ENCODE results near the gene OR4E1. TPM values are rescaled to one million over a fixed set of nuclear protein-coding genes. Genes with fewer than 3 reads are reported as not detected.

Gene OR4E1
- total RNA-seq, 1 experiment from 2014 or later = not detected

DNA sequence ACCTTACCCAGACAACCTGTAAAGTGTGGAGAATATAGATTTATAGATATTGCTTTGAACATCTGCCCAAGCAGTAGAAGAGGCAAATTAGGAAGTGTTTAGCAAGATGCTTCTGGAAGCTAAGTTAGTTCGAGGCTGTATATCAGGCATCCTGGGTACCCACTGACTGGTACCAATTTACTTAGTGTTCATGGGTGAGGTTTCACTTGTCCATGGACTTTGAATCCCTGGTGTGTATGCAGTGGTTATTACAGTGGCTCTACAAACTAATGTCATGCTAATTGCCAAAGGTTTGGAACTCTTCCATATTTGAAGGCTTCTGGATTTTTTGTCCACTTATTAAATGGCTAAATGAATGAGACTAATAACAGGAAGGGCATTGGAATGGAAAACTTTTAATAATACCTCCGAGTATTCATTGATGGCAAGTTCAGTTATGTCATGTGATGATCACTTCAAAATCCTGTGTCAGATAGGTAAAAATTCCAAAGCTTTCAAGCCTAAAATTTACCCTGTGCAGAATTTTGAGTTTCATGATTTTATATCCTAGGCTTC is 20.2 kb downstream of the OR4E1 start, which contains the start of gene OR4E2:
OR4E2 (plus strand) TSS at position 505 of the 555 bp plus-strand sequence. CDS start 11,248 bp downstream, outside the sequence.
- Histone ChIP-seq H3K4me1 (ENCODE audit: insufficient read depth, low read length) (no peaks in the 10 kb centered on the region), H3K9me3 (ENCODE audit: low read length) (no peaks in the 10 kb centered on the region), H2AFZ (ENCODE audit: low read length) (no peak within 1 kb of the TSS), H3K36me3 (ENCODE audit: low read depth, low read length) (no peaks in the 10 kb centered on the region), H3K27me3 (ENCODE audit: low read length) (peaks cover 46% of the 10 kb centered on the region), H3K27ac (ENCODE audit: low read length) (no peak within 1 kb of the TSS), H3K4me2 (ENCODE audit: low read length) (no peak within 1 kb of the TSS), H3F3A (ENCODE audit: low read length, unreplicated experiment) (no peaks in the 10 kb centered on the region), H3K9ac (ENCODE audit: low read length) (no peak within 1 kb of the TSS), H3K79me2 (ENCODE audit: low read length) (no peaks in the 10 kb centered on the region), H3K9me2 (replicated peaks; ENCODE audit: low read length) (no peaks in the 10 kb centered on the region), H4K20me1 (ENCODE audit: low read length) (no peaks in the 10 kb centered on the region), H3K4me3 (ENCODE audit: low read length) (no peak within 1 kb of the TSS)
- CTCF ChIA-PET = no interaction called here
- no TSS peak for BruUV-seq (replicated peaks)
- POLR2A ChIA-PET (ENCODE audit: unreplicated experiment) = no interaction called here
- intact Hi-C loops (cut with micrococcal nuclease) = no loop called here
- ATAC-seq = no peak
- DNase-seq = no peak
- no peak for TF ChIP-seq EZH2phosphoT487 (IDR thresholded peaks at IDR 0.05; ENCODE audit: borderline replicate concordance, low read length)
- TF ChIP-seq CTCF (conservative IDR thresholded peaks at IDR 0.05; ENCODE audit: low read depth, low read length) = no peak
- no peak for TF ChIP-seq EZH2 (IDR thresholded peaks at IDR 0.05; ENCODE audit: low read length, unreplicated experiment)

DNA sequence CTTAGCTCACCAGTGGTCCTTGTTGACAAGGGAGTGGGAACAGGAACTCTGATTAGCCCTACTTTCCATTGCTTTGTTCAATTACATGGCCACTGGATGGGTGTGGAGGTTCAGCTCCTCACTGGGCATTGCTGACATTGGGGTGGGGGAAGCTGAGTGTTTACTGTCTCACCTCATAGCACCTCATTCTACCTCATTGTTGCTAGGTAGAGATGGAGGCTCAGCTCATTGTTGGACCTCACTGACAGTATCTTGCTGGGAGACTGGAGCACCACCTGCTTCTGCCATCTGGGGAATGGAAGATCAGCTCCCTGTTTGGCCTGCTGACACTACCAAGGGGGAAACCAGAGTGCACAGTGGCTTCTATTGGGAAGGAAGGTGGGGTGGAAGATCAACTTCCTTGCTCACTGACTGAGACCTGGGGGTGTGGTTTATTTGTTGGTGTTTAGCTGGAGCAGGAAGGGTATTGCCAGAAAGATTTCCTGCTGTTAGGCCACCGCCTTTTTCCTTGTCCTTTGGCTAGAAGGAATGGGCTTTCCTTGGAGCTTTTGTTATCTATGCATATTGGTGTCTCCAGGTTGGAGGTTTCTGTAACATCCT is 21.3 kb downstream of the OR4E1 start:
- H3F3A ChIP-seq (ENCODE audit: low read length, unreplicated experiment) = no peaks in the 10 kb centered on the region
- peaks cover 43% of the 10 kb centered on the region for H3K27me3 ChIP-seq (ENCODE audit: low read length)
- H3K79me2 ChIP-seq (ENCODE audit: low read length) = no peaks in the 10 kb centered on the region
- ChIA-PET CTCF (no interaction called here), POLR2A (ENCODE audit: unreplicated experiment) (interaction anchor here (0.6 kb wide), 1 partner anchor 85 kb away, joined by 5 read pairs; no protein-coding TSS in a partner anchor)
- intact Hi-C loops (cut with micrococcal nuclease) = no loop called here
- H3K9ac ChIP-seq (ENCODE audit: low read length) = no peak overlapping the region
- no peaks in the 10 kb centered on the region for H4K20me1 ChIP-seq (ENCODE audit: low read length)
- no peak for ATAC-seq
- no peaks in the 10 kb centered on the region for H3K9me3 ChIP-seq (ENCODE audit: low read length)
- no peak overlapping the region for H3K27ac ChIP-seq (ENCODE audit: low read length)
- H3K4me2 ChIP-seq (ENCODE audit: low read length) = no peak overlapping the region
- TF ChIP-seq EZH2 (IDR thresholded peaks at IDR 0.05; ENCODE audit: low read length, unreplicated experiment) (no peak), EZH2phosphoT487 (IDR thresholded peaks at IDR 0.05; ENCODE audit: borderline replicate concordance, low read length) (no peak), CTCF (conservative IDR thresholded peaks at IDR 0.05; ENCODE audit: low read depth, low read length) (no peak)
- no peak for DNase-seq
- H3K36me3 ChIP-seq (ENCODE audit: low read depth, low read length) = no peaks in the 10 kb centered on the region
- H3K9me2 ChIP-seq (replicated peaks; ENCODE audit: low read length) = no peaks in the 10 kb centered on the region
- no peak overlapping the region for H3K4me3 ChIP-seq (ENCODE audit: low read length)
- no peak overlapping the region for H2AFZ ChIP-seq (ENCODE audit: low read length)
- no TSS peak for BruUV-seq (replicated peaks)
- H3K4me1 ChIP-seq (ENCODE audit: insufficient read depth, low read length) = no peaks in the 10 kb centered on the region

DNA sequence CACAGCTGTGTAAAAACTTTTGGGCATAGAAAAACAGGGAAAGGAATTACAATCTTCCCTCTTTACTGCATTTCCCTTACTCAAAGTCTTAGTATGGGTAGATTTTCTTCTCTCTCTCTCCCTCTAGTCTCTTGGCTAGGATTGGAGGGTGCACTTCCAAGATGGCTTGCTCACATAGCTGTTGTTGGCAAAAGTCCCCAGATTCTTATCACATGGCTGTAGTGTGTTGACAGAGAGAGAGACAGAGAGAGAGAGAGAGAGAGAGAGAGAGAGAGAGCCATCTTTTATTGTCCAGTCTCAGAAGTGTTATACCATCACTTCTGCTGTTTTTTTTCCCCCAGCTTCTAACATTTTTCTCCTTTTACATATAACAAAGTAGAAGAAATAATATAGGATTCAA is 26.2 kb downstream of the OR4E1 start:
- Histone ChIP-seq H4K20me1 (ENCODE audit: low read length) (no peaks in the 10 kb centered on the region), H3K9me2 (replicated peaks; ENCODE audit: low read length) (no peaks in the 10 kb centered on the region), H2AFZ (ENCODE audit: low read length) (no peak overlapping the region), H3K4me3 (ENCODE audit: low read length) (no peak overlapping the region), H3K36me3 (ENCODE audit: low read depth, low read length) (no peaks in the 10 kb centered on the region), H3K4me1 (ENCODE audit: insufficient read depth, low read length) (no peaks in the 10 kb centered on the region), H3K9me3 (ENCODE audit: low read length) (no peaks in the 10 kb centered on the region), H3K79me2 (ENCODE audit: low read length) (no peaks in the 10 kb centered on the region), H3F3A (ENCODE audit: low read length, unreplicated experiment) (no peaks in the 10 kb centered on the region), H3K27me3 (ENCODE audit: low read length) (peaks cover 46% of the 10 kb centered on the region), H3K4me2 (ENCODE audit: low read length) (no peak overlapping the region), H3K9ac (ENCODE audit: low read length) (no peak overlapping the region), H3K27ac (ENCODE audit: low read length) (no peak overlapping the region)
- no peak for ATAC-seq
- intact Hi-C loops (cut with micrococcal nuclease) = no loop called here
- BruUV-seq (replicated peaks) = no TSS peak
- no peak for TF ChIP-seq CTCF (conservative IDR thresholded peaks at IDR 0.05; ENCODE audit: low read depth, low read length)
- TF ChIP-seq EZH2phosphoT487 (IDR thresholded peaks at IDR 0.05; ENCODE audit: borderline replicate concordance, low read length) = no peak
- no peak for TF ChIP-seq EZH2 (IDR thresholded peaks at IDR 0.05; ENCODE audit: low read length, unreplicated experiment)
- POLR2A ChIA-PET (ENCODE audit: unreplicated experiment) = no interaction called here
- DNase-seq = no peak
- CTCF ChIA-PET = interaction anchor here (0.7 kb wide), 1 partner anchor 105 kb away, joined by 3 read pairs; no protein-coding TSS in a partner anchor

Measured in PC-3 (cell line).